ENCODE data around the gene STAC2. TPM values are rescaled to one million over a fixed set of nuclear protein-coding genes. Genes with fewer than 3 reads are reported as not detected.

Gene STAC2
- total RNA-seq, 1 experiment from 2014 or later, result 1.3 TPM

GRCh38 chr17:39173080-39173479 lies 52.7 kb downstream of the STAC2 start:
- BruUV-seq (replicated peaks), result no TSS peak
- no peak for DNase-seq (ENCODE audit: low spot score)
- intact Hi-C loops (cut with micrococcal nuclease; ENCODE audit: unreplicated experiment), result no loop called here

GRCh38 chr17:39171933-39172332 lies 53.8 kb downstream of the STAC2 start:
- no peak for DNase-seq (ENCODE audit: low spot score)
- Histone ChIP-seq H3K27me3 (replicated peaks; ENCODE audit: insufficient read depth, low read depth, low read length, poor library complexity) (no peaks in the 10 kb centered on the region), H3K27ac (ENCODE audit: low read depth, low read length, poor library complexity, severe bottlenecking) (no peak overlapping the region), H3K4me3 (ENCODE audit: low read depth, low read length, poor library complexity, severe bottlenecking) (no peak overlapping the region), H3K9me3 (ENCODE audit: low read depth, low read length, poor library complexity, severe bottlenecking) (no peaks in the 10 kb centered on the region), H3K36me3 (ENCODE audit: insufficient read depth, low read length, poor library complexity, severe bottlenecking) (no peaks in the 10 kb centered on the region), H3K4me1 (ENCODE audit: insufficient read depth, low read length, poor library complexity, severe bottlenecking) (no peaks in the 10 kb centered on the region)
- BruUV-seq (replicated peaks), result no TSS peak
- CTCF ChIA-PET, result interaction anchor here (0.5 kb wide), 1 partner anchor 88 kb away, joined by 11 read pairs; no protein-coding TSS in a partner anchor
- TF ChIP-seq CTCF (conservative IDR thresholded peaks at IDR 0.05; ENCODE audit: low read depth, low read length), result no peak
- intact Hi-C loops (cut with micrococcal nuclease; ENCODE audit: unreplicated experiment), result no loop called here
- POLR2A ChIA-PET (ENCODE audit: low non-redundant PET), result no interaction called here

More at GRCh38 chr17:39173080-39173479, 52.7 kb downstream of the STAC2 start:
- no peak overlapping the region for H3K4me3 ChIP-seq (ENCODE audit: low read depth, low read length, poor library complexity, severe bottlenecking)
- no peaks in the 10 kb centered on the region for H3K4me1 ChIP-seq (ENCODE audit: insufficient read depth, low read length, poor library complexity, severe bottlenecking)
- no peak for TF ChIP-seq CTCF (conservative IDR thresholded peaks at IDR 0.05; ENCODE audit: low read depth, low read length)
- TF ChIP-seq EZH2 (IDR thresholded peaks at IDR 0.05; ENCODE audit: borderline replicate concordance, low read depth, low read length, poor library complexity, severe bottlenecking), result no peak
- H3K27me3 ChIP-seq (replicated peaks; ENCODE audit: insufficient read depth, low read depth, low read length, poor library complexity), result no peaks in the 10 kb centered on the region
- ChIA-PET CTCF (no interaction called here), POLR2A (ENCODE audit: low non-redundant PET) (no interaction called here)
- H3K9me3 ChIP-seq (ENCODE audit: low read depth, low read length, poor library complexity, severe bottlenecking), result no peaks in the 10 kb centered on the region
- no peaks in the 10 kb centered on the region for H3K36me3 ChIP-seq (ENCODE audit: insufficient read depth, low read length, poor library complexity, severe bottlenecking)
- no peak overlapping the region for H3K27ac ChIP-seq (ENCODE audit: low read depth, low read length, poor library complexity, severe bottlenecking)

GRCh38 chr17:39170558-39170957 lies 55.2 kb downstream of the STAC2 start:
- TF ChIP-seq EZH2 (IDR thresholded peaks at IDR 0.05; ENCODE audit: borderline replicate concordance, low read depth, low read length, poor library complexity, severe bottlenecking) (no peak), CTCF (conservative IDR thresholded peaks at IDR 0.05; ENCODE audit: low read depth, low read length) (no peak)
- ChIA-PET CTCF (interaction anchor here (0.6 kb wide), 1 partner anchor 11 kb away, joined by 4 read pairs; no protein-coding TSS in a partner anchor), POLR2A (ENCODE audit: low non-redundant PET) (no interaction called here)

More at GRCh38 chr17:39170558-39170957, 55.2 kb downstream of the STAC2 start:
- intact Hi-C loops (cut with micrococcal nuclease; ENCODE audit: unreplicated experiment), result no loop called here
- Histone ChIP-seq H3K9me3 (ENCODE audit: low read depth, low read length, poor library complexity, severe bottlenecking) (no peaks in the 10 kb centered on the region), H3K36me3 (ENCODE audit: insufficient read depth, low read length, poor library complexity, severe bottlenecking) (no peaks in the 10 kb centered on the region), H3K27ac (ENCODE audit: low read depth, low read length, poor library complexity, severe bottlenecking) (no peak overlapping the region), H3K27me3 (replicated peaks; ENCODE audit: insufficient read depth, low read depth, low read length, poor library complexity) (no peaks in the 10 kb centered on the region), H3K4me1 (ENCODE audit: insufficient read depth, low read length, poor library complexity, severe bottlenecking) (no peaks in the 10 kb centered on the region), H3K4me3 (ENCODE audit: low read depth, low read length, poor library complexity, severe bottlenecking) (no peak overlapping the region)
- no peak for DNase-seq (ENCODE audit: low spot score)
- BruUV-seq (replicated peaks), result no TSS peak
